Neural crest cell (in vitro differentiated cells): ENCODE results near the gene TAPT1. TPM values are rescaled to one million over a fixed set of nuclear protein-coding genes. Genes with fewer than 3 reads are reported as not detected.

Source experiments
- DNase-seq: peaks from one replicate; pipeline ENCODE4 v3.0.0; 2021; ENCODE audit warnings: low read depth, mixed read lengths, low spot score
- H3K27ac Mint-ChIP-seq: one replicate; pipeline ENCODE4 v1.8.0; 2021; ENCODE audit warnings: mild to moderate bottlenecking, mixed read lengths; ENCODE audit not compliant: unreplicated experiment
- H3K27me3 Mint-ChIP-seq: 2 replicates; pipeline ENCODE4 v1.8.0; 2021; ENCODE audit warnings: low read depth, mild to moderate bottlenecking, mixed read lengths
- H3K36me3 Mint-ChIP-seq: 2 replicates; pipeline ENCODE4 v1.8.0; 2021; ENCODE audit warnings: low read depth, mild to moderate bottlenecking, mixed read lengths
- H3K4me1 Mint-ChIP-seq: 2 replicates; pipeline ENCODE4 v1.8.0; 2021; ENCODE audit warnings: mixed read lengths
- H3K4me3 Mint-ChIP-seq: one replicate; pipeline ENCODE4 v1.8.0; 2021; ENCODE audit warnings: mild to moderate bottlenecking, mixed read lengths
- H3K9me3 Mint-ChIP-seq: 2 replicates; pipeline ENCODE4 v1.8.0; 2021; ENCODE audit warnings: mixed read lengths
- total RNA-seq: library from RNA; stranded (reverse); gene quantifications from 2 replicates; pipeline ENCODE4 v1.2.1, GENCODE V29; 2021
- TF ChIP-seq, protein P1 (sequence below): fragments of 200-600 bp; sonication (generic); conservative IDR thresholded peaks from 2 replicates; pipeline ENCODE4 v1.5.0; 2021; ENCODE audit warnings: antibody characterized with exemption, mild to moderate bottlenecking

Gene TAPT1
- total RNA-seq, 1 donor from 2014 or later = 18.1 TPM

DNA sequence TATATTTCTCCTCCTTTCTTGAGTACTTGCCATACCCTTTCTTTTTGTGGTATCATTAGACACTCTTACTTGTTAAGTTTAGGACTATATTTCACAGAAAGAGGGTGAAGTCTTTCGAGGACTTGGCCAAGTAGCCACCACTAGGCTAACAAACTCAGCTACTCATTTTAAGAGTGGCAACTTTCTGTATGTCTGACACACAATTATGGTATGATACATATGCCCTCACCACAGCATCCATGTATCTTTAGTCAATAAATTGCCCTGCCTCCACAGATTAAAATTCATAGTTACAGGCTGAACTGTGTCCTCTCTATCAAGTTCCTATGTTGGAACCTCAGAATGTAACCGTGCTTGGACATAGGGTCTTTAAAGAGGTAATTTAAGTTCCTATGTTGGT, 23.2 kb downstream of the TAPT1 start:
- H3K4me3 Mint-ChIP-seq = no peak overlapping the region
- no peak for DNase-seq
- H3K9me3 Mint-ChIP-seq = no peaks in the 10 kb centered on the region
- no peaks in the 10 kb centered on the region for H3K27me3 Mint-ChIP-seq
- H3K4me1 Mint-ChIP-seq = peaks cover 3% of the 10 kb centered on the region
- H3K36me3 Mint-ChIP-seq = no peaks in the 10 kb centered on the region
- no peak overlapping the region for H3K27ac Mint-ChIP-seq
- TF ChIP-seq, protein P1, sequence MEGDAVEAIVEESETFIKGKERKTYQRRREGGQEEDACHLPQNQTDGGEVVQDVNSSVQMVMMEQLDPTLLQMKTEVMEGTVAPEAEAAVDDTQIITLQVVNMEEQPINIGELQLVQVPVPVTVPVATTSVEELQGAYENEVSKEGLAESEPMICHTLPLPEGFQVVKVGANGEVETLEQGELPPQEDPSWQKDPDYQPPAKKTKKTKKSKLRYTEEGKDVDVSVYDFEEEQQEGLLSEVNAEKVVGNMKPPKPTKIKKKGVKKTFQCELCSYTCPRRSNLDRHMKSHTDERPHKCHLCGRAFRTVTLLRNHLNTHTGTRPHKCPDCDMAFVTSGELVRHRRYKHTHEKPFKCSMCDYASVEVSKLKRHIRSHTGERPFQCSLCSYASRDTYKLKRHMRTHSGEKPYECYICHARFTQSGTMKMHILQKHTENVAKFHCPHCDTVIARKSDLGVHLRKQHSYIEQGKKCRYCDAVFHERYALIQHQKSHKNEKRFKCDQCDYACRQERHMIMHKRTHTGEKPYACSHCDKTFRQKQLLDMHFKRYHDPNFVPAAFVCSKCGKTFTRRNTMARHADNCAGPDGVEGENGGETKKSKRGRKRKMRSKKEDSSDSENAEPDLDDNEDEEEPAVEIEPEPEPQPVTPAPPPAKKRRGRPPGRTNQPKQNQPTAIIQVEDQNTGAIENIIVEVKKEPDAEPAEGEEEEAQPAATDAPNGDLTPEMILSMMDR = no peak

DNA sequence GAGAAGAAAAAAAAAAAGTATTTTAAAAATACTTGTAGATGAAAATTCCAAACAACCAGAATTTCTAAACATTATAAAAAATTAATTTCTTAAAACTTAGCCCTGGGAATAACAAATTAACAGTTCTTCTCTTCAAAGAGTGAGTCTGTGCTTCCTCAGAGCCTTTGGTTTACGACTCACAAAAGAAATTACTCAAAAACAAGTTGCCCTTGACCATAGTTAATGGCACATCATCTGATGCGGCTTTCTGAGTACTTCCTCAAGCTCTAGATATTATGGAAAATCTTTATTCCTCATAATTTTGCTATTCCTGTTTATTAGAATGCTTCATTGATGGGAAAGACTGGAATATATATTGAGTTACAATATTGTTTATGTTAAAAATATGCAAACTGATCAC, 23.7 kb downstream of the TAPT1 start:
- Mint-ChIP-seq H3K9me3 (no peaks in the 10 kb centered on the region), H3K4me1 (peaks cover 7% of the 10 kb centered on the region), H3K27ac (no peak overlapping the region), H3K27me3 (no peaks in the 10 kb centered on the region), H3K36me3 (no peaks in the 10 kb centered on the region), H3K4me3 (no peak overlapping the region)
- TF ChIP-seq, protein P1 = no peak
- DNase-seq = no peak

DNA sequence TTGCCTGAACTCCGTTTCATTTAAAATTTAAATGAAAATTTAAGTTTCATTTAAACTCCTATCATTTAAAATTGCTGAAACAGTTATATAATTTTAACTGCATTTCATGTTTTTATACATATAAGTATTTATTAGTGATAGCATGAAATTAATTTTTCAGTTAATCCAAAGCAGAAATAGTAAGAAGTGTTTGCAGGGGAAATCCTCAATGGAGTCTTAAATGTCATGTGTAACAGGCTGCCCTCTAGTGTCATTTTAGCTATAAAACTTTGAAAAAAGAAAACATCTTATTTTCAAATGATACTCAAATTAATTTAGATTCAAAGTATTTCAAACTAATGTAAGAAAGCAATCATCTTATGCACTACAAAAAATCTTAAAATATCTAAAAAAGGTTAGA, 27.2 kb downstream of the TAPT1 start:
- H3K27me3 Mint-ChIP-seq = no peaks in the 10 kb centered on the region
- TF ChIP-seq, protein P1 = peak; percentile 60
- H3K36me3 Mint-ChIP-seq = no peaks in the 10 kb centered on the region
- no peaks in the 10 kb centered on the region for H3K9me3 Mint-ChIP-seq
- H3K4me1 Mint-ChIP-seq = peaks cover 18% of the 10 kb centered on the region
- no peak overlapping the region for H3K4me3 Mint-ChIP-seq
- DNase-seq = no peak
- H3K27ac Mint-ChIP-seq = no peak overlapping the region

DNA sequence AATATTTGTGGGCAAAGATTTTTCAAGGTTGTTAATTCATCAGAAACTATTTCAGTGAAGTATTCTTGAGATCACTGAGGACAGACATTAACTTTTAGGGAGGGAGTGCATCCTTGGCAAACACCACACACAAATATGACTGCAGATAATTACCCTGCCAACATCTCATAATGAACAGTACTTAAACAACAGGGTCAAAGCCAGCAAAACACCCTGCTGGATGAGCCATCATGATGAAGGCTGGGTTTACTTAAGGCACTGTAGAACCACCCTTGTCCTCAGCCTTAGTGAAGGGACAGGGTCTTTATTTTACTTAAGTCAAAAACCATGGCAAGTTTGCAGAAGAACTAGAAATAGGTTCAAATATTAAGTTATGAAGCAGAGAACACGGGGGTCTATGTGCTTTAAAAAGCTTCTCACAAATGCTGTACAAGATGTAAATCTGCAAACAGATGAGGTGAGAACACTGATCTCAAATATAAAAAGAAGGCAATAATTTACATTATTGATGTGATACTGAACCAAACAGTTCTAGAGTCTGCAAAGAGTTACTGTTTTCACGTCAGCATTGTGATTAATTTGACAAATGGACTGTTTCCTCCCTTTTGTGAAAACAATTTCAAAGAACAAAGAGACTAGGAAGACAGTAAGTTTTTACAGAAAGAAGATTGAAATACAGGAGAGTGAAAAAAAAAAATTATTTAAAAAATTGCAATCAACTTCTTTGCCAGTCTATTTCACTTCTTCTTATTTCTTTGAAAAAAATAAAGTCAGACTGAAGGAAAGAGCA, 28.2 kb downstream of the TAPT1 start:
- H3K27ac Mint-ChIP-seq = no peak overlapping the region
- TF ChIP-seq, protein P1 = no peak
- no peak overlapping the region for H3K4me3 Mint-ChIP-seq
- no peaks in the 10 kb centered on the region for H3K27me3 Mint-ChIP-seq
- H3K4me1 Mint-ChIP-seq = peaks cover 23% of the 10 kb centered on the region
- peaks cover 3% of the 10 kb centered on the region for H3K36me3 Mint-ChIP-seq
- no peak for DNase-seq
- H3K9me3 Mint-ChIP-seq = no peaks in the 10 kb centered on the region

DNA sequence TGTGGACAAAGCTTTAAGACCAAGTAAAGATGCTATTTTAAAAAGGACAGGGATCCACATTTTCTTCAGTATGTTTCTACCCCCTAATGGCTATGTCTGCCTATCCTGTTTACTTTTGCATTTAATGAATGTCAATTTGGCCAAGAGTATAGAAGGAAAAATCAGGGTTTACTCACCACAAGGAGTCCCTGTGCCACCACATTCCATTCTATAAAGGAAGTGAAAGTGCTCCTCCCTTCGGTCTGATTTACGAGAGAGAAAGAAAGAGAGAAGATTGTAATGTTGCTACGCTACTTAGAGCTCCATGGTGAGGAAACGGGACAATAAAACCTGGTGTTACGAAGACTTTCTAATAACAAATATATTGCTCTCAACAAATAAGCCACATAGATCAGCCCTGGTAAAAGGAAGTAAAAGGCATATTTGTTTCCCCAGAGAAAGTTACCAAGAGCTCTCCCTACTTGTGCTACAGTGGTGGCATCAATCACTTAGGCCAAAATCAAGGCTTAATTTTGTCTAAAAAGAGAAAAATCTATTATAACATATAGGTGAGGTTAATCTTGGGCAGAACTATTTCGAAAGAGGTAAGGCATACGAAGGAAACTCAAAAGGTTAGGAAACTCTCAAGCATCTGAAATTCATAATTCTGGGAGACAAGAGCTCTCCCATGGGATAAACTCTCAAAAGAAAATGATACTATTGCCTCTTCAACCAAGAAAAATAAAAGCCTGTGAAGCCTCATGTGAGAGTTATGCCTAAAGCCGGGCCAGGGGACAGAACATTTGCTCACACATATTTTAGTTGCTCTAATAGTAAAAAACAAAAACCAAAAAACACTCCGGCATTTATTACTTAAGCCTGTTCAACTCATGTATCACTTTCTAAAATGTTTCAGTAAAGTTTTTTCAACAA, 29.5 kb downstream of the TAPT1 start:
- Mint-ChIP-seq H3K4me3 (no peak overlapping the region), H3K27ac (no peak overlapping the region), H3K27me3 (no peaks in the 10 kb centered on the region), H3K36me3 (peaks cover 3% of the 10 kb centered on the region), H3K4me1 (peaks cover 26% of the 10 kb centered on the region), H3K9me3 (no peaks in the 10 kb centered on the region)
- DNase-seq = no peak
- TF ChIP-seq, protein P1 = peak; percentile 64
